Measurements from ENCODE around the gene IKZF5. TPM values are rescaled to one million over a fixed set of nuclear protein-coding genes. Genes with fewer than 3 reads are reported as not detected.

The IKZF5 gene
- total RNA-seq, 1 donor from 2014 or later = 5.3 TPM

DNA sequence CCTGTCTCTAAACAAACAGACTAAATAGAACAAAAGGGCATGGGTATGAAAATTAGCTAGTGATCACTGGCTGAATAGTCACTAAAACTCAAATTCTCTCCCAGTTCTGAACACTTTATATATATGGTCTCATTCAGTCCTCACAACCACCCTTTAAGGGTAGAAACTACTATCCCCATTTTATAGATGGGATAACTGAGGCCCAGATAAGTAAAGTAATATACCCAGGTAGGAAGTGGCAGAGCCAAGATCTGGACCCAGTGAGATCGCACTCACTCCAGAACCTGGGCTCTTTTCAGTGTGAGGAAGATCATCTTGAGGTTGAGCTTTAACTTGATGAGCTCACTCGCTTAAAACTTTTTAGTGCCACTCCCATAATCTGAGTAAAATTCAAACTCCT lies 23.9 kb downstream of the IKZF5 start:
- no peak for DNase-seq (ENCODE audit: low read depth)

DNA sequence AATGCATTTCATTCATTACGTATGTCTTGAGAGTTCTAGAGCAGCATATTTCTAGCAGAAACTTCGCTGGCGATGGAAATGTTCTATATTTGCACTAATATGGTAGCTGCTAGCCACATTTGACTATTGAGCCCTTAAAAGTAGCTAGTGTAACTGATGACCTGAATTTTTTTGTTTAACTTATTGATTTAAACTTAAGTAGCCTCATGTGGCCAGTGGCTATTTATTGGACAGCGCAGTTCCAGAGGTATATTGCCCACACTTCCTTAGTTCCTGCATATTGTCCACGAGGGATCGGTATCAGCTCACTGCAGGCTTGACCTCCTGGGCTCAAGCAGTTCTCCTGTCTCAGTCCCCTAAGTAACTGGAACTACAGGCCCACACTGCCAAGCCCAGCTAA lies 24.7 kb downstream of the IKZF5 start:
- DNase-seq (ENCODE audit: low read depth) = no peak

DNA sequence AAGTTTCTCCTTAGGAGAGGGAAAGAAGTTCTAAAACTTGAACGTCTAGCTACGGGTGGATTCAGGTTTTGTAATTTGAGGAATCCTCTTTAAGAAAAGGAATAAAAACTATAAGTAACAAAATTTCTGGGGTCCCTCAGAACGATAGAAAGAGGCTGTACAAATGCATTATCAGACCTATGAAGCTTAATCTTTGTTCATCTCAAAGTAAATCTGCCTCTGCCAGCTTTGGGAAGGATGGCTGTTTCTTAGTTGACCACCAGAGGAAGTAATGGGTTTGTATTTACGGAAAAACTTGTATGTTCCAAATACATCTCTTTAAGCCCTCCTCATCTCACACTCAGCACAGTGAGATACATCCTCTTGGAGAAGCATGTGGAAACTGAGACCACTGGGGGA lies 27.5 kb downstream of the IKZF5 start:
- peak; percentile 57 for DNase-seq (ENCODE audit: low read depth)

DNA sequence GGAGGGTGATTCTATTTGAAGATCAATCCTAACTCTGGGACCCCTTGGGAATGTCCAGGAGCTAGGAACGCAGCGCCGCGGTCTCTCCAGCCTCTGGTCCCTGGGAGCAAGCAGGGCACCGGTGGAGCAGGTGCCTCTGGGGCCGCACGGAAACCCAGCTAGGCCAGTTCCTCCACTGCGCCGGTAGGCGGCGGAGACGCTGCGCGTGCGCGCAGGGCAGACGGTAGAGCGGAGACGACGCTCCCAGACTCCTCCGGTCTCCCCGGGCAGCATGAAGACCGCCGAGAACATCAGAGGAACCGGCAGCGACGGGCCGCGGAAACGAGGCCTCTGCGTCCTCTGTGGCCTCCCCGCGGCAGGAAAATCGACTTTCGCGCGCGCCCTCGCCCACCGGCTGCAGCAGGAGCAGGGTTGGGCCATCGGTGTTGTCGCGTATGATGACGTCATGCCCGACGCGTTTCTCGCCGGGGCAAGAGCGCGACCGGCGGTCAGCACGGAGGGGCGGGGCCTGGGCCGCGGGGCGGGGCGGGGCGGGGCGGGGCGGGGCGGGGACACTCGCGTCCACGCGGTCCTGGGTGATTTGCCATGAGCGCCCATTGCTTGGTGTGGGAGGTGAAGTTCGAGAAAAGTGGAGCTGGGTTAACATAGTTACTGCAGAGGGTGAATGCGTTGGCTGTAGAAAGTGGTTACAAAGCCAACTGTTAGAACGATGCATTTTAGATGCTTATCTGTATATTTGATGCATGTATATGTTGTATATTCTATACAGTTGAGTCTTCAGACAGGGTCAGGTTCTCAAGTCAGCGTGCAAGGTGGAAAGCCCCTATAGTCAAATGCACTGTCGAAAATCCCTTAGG lies 28.2 kb downstream of the IKZF5 start, which contains the start of gene PSTK:
TSS of gene PSTK (plus strand) at position 193 of the 857 bp plus-strand sequence. CDS start at position 272, 79 bp downstream.
- peak; percentile 70 for DNase-seq (ENCODE audit: low read depth)

DNA sequence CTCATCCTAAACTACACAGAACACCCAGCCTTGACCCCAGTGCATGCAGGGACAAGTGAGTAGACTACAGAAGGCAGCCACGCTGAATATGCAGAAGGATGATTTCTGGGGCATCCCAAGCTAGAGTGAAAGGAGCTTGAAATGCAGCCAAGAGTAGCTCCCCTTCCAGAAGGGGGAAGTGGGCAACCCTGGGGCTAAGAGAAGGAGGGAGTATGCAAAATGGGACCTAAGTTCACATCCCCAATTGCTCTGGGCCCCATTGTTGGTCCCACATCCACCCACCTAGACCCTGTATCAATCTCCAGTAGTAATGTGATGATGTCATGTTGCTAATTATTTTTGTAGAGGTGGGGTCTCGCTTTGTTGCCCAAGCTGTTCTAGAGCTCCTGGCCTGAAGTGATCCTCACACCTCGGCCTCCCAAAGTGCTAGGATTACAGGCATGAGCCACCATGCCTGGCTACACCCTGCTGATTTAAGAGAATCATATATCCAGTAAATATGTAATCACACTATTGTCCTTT lies 34.0 kb downstream of the IKZF5 start:
- no peak for DNase-seq (ENCODE audit: low read depth)

DNA sequence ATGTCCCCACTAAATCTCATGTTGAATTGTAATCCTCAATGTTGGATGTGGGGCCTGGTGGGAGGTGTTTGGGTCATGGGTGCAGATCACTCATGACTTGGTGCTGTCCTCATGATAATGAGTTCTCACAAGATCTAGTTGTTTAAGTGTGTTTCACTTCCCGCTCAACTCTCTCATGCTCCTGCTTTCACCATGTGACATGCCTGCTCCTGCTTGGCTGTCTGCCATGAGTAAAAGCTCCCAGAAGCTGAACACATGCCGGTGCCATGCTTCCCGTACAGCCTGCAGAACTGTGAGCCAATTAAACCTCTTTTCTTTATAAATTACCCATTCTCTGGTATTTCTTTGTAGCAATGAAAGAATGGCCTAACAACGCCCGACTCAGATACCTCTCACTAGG lies 34.6 kb downstream of the IKZF5 start:
- peak; percentile 33 for DNase-seq (ENCODE audit: low read depth)

DNA sequence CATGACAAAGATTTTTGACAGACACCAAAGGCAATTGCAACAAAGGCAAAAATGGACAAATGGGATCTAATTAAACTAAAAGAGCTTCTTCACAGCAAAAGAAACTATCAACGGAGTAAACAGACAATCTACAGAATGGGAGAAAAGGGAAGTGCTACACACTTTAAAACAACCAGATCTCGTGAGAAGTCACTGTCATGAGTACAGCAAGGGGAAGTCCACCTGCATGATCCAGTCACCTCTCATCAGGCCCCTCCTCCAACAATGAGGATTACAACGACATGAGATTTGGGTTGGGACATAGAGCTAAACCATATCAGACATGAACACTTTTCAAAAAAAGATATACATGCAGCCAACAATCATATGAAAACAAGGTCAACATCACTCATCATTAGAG lies 39.9 kb downstream of the IKZF5 start:
- DNase-seq (ENCODE audit: low read depth) = no peak

DNA sequence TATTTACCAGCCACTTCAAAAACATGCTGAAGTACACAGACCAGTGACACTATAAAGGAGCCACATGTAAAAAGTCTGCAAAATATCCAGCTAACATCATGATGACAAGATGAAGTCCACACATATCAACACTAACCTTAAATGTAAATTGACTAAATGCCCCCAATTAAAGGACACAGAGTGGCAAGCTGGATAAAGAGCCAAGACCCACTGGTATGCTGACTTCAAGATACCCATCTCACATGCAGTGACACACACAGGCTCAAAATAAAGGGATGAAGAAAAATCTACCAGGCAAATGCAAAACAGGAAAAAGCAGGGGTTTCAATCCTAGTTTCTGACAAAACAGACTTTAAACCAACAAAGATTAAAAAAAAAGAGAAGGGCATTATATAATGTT lies 41.7 kb downstream of the IKZF5 start:
- no peak for DNase-seq (ENCODE audit: low read depth)

DNA sequence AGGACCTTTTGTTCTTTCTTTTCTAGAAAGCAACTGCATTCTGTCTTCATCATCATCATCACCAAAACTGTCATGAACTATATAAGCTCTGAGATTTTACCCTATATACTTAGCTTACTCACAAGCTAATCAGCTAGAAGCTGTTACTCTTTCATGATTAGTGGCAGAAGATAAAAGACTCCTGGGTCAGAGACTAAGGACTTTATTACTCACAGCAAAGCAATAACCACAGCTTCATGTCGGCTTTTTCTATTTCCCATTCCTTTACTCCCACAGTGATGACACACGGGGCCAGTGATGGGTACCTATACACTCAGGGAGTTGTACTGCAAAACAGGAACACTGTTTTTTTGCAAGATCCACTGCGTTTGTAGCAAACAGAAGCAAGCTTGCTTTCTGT lies 46.2 kb downstream of the IKZF5 start:
- no peak for DNase-seq (ENCODE audit: low read depth)

DNA sequence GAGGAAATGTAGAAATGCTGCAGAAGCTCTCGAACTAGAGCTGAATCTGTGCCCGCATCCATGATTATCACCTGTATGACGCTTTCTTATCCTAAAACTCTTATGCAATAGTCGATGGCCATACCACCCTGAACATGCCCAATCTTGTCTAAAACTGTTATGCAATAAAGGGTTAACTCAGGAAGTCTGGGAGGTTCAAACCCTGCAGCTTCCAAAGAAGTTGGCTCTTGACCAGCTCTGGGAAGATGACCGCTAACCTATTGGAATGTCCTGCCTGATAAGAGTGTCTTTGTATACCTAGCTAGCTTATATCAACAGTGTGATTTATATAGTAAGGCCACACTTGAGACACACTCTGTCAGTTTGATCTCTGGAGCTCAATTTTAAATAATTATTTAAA lies 51.1 kb downstream of the IKZF5 start:
- no peak for DNase-seq (ENCODE audit: low read depth)

DNA sequence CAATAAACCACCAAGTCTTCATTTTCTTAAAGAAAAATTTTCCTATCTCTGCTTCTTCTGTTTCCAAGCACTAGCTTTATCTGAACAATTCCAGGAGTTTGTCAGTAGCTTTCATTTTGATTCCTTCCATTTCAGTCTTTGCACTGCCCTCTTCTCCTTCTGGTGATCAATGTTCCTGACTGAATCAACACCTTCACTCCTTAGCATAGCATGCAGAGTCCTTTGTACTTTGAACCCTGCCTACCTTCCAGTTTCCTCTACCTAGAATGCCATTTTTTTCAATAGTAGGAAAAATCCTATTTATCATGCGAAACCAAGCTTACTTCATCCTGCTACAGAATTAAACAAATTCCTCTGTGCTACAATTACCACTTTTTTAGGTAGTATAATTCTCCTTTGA lies 52.7 kb downstream of the IKZF5 start:
- no peak for DNase-seq (ENCODE audit: low read depth)

DNA sequence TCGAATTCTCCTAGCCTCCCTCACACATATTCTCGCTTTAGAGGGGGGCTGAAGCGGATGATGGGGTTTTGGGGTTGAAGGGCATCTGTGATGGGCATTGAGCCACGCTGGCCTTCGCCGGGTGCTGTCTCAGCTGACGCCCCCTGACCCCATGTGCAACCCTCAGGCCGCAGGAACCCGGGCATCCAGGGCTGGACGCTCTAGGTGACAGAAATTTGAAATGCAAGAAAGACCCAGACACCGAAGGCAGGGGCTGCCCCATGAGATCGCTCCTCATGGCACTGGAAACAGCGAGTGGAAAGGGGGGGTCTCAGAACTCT lies 53.9 kb downstream of the IKZF5 start:
- DNase-seq (ENCODE audit: low read depth) = no peak

DNA sequence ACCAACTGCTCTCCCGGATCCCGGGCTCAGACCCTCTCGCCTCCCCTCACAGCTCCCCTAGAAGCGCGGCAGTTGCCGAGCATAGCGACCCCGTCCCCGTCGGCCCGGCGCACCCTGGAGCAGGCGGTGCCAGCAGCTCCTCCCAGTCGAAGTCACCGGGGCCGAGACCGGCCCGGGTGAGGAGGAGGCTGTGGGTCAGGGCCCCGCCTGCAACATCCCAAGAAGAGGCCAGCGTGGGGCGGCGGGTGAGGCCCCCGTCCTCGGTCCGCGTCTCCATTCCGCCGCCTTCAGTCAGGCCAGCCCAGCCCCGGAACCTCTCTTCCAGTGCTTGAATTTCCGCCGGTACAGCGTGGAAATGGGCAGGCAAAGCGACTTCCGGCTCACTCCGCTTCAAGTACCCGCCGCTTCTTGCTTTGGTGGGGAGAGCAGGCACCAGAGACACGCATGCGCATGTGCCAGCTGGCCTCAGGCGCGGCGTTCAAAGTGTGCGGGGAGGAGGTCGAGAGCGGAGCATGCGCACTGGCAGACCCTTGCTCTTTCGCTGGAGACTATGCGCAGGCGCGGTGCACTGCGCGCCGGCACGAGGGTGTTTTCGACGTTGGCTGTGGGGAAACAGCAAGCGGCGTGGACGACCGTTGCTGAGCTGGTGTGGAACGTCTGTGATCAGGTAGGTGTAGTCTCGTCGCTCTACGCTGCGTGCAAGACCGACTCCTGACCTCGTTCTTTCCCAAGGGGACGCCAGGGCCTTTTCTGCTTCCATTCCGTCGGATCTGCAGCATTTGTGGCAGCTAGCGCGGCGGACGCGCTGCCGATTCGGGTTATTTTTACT lies 54.5 kb downstream of the IKZF5 start, which contains the start of gene C10orf88:
TSS of gene C10orf88 (minus strand) at position 326 of the 829 bp plus-strand sequence. CDS start at position 277, 49 bp downstream.
- peak; percentile 97 for DNase-seq (ENCODE audit: low read depth)

DNA sequence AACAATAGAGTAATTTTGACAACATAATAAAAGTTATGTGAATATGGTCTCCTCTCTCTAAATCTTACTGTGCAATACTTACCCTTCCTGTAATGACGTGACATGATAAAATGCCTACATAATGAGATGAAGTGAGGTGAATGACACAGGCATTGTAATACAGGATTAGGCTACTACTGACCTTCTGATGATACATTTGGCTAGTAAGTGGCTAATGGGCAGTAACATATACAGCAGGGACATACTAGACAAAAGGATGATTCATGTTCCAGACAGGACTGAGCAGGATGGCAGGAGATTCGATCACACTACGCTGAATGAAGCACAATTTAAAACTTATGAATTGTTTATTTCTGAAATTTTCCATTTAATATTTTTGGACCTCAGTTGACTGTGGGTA lies 59.3 kb downstream of the IKZF5 start:
- DNase-seq (ENCODE audit: low read depth) = no peak

Other genes with a start within 250 kb of the IKZF5 start
- gene CUZD1, start 162.9 kb downstream of the IKZF5 start, total RNA-seq = 0.69 and 1.2 TPM in 2 replicates
- gene FAM24B, start 129.2 kb downstream of the IKZF5 start, total RNA-seq = 5.3 and 6.3 TPM in 2 replicates
- gene FAM24A, start 98.2 kb downstream of the IKZF5 start, total RNA-seq = not detected in 2 replicates
- gene C10orf88, start 54.6 kb downstream of the IKZF5 start, total RNA-seq = 8.9 and 11.0 TPM in 2 replicates
- 6.4 and 10.4 TPM in 2 replicates for gene PSTK, start 28.4 kb downstream of the IKZF5 start, total RNA-seq
- 4.2 and 11.0 TPM in 2 replicates for gene ACADSB, start 211 bp upstream of the IKZF5 start, total RNA-seq
- not detected in 2 replicates for gene HMX3, start 127.2 kb upstream of the IKZF5 start, total RNA-seq
- not detected in 2 replicates for gene HMX2, start 139.3 kb upstream of the IKZF5 start, total RNA-seq
- 113 and 166 TPM in 2 replicates for gene BUB3, start 145.6 kb upstream of the IKZF5 start, total RNA-seq

Data from renal cortical epithelial cell (primary cell).